GM21723 (cell line): ENCODE results near the gene MXRA8.

Source experiments
- ATAC-seq: cut with Tn5 transposase; IDR thresholded peaks from one replicate; pipeline ENCODE4 v1.9.1; 2021; ENCODE audit warnings: mild to moderate bottlenecking, moderate library complexity; ENCODE audit not compliant: unreplicated experiment

The MXRA8 gene

DNA sequence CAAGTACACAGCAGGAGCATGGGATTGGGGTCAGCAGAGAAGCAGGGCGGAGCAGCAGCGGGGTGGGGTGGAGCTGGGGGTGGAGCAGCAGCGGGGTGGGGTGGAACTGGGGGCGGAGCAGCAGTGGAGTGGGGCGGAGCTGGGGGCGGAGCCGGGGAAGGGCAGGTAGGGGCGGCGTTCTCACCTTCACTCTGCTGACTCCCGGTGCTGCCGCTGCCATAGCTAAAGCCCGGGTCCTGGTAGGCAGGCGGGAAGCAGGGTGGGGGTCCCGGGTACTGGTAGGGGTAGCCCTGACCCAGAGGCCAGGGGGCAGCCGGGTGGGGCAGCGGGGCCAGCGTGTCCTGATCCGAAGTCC, 20.6 kb downstream of the MXRA8 start:
- ATAC-seq = no peak

DNA sequence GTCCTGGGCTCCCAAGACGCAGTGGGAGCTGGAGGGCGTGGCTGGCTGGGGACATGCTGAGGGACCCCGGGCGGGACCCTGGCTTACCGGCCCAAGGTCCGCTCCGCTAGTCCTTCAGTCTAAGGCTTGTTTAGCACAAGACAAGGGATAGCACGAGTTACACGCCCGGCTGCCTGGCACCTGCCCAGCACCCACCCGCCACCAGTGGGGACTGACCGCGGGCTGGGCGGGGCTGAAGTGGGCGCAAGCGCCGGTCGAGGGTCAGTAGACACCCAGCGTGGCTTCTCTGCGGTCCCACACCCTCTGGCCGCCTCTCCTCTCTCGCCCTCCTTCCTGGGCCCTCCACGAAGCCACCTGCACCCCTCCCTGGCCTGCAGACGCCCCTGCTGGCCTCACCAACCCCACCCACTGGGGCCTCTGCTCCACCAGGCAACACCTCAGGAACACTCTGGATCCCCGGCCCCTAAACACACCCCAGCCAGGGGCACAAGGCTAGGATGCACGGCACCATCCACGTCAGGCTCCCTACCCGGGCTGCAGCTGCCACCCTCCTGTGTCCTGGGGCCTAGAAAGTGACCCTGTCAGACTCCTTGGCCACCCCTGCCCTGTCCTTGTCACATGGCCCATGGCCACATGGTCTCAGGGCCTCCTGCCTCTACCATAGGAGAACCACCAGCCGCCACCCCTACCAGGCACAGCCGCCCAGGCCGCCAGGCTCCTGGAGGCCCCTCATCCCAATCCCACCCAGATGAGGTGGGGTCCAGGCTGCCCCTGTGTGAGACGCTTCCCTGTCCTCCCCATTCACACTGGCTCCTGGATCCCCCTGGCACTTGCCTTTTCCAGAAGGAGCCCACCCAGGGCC, 21.2 kb downstream of the MXRA8 start:
- no peak for ATAC-seq

GRCh38 chr1:1336446-1336845, 21.9 kb downstream of the MXRA8 start:
- no peak for ATAC-seq

DNA sequence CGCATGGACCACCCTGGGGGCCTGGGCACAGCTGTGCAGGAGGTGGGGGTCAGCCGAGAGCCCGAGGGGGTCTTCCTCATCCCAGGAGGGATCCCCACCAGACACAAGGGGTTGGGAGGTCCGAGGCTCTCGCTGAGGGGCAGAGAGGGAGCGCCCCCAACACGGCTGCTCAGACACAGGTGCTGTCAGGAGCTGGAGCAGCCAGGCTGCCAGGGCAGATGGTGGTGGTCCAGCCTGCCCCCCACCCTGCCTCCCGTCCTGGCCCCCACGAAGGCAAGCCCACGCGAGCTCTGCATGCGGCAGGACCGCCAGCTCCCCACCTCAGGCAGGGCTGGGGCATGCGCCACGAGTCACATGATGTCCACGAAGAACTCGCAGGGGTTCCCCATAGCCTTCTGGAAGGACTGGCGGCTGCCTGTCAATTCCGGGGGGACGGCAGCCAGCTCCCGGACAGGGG, 22.5 kb downstream of the MXRA8 start:
- ATAC-seq = no peak

DNA sequence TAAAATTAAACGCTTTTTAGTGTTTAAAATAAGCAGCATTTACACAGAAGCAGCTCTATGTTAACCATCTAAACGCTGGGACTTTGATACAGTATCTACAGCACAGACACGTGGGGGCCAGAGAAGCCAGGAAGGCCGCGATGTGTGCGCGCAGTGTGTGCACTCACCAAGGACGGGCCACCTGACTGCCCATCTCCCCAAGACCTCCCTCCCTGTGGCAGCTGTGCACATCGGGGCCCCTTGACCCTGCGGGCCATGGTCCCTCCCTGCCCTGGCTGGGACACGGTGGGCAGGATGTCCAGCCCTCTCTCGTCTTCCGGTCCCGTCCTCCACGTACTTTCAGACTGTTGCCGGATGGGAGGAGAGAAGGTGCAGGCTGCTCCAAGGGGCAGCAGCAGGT, 23.1 kb downstream of the MXRA8 start:
- ATAC-seq = no peak

- no peak for ATAC-seq
Measured at GRCh38 chr1:1334835-1335234, 23.5 kb downstream of the MXRA8 start.

DNA sequence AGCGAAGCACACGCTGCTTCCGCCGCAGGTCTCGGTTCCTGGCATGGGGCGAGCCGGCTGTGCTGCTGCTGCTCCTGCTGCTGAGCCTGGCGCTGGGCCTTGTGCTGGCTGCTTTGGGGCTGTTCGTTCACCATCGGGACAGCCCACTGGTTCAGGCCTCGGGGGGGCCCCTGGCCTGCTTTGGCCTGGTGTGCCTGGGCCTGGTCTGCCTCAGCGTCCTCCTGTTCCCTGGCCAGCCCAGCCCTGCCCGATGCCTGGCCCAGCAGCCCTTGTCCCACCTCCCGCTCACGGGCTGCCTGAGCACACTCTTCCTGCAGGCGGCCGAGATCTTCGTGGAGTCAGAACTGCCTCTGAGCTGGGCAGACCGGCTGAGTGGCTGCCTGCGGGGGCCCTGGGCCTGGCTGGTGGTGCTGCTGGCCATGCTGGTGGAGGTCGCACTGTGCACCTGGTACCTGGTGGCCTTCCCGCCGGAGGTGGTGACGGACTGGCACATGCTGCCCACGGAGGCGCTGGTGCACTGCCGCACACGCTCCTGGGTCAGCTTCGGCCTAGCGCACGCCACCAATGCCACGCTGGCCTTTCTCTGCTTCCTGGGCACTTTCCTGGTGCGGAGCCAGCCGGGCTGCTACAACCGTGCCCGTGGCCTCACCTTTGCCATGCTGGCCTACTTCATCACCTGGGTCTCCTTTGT, 24.7 kb downstream of the MXRA8 start:
- ATAC-seq = no peak

GRCh38 chr1:1332774-1333480, 25.4 kb downstream of the MXRA8 start:
- ATAC-seq = no peak

GRCh38 chr1:1332031-1332755, 26.2 kb downstream of the MXRA8 start:
- no peak for ATAC-seq

DNA sequence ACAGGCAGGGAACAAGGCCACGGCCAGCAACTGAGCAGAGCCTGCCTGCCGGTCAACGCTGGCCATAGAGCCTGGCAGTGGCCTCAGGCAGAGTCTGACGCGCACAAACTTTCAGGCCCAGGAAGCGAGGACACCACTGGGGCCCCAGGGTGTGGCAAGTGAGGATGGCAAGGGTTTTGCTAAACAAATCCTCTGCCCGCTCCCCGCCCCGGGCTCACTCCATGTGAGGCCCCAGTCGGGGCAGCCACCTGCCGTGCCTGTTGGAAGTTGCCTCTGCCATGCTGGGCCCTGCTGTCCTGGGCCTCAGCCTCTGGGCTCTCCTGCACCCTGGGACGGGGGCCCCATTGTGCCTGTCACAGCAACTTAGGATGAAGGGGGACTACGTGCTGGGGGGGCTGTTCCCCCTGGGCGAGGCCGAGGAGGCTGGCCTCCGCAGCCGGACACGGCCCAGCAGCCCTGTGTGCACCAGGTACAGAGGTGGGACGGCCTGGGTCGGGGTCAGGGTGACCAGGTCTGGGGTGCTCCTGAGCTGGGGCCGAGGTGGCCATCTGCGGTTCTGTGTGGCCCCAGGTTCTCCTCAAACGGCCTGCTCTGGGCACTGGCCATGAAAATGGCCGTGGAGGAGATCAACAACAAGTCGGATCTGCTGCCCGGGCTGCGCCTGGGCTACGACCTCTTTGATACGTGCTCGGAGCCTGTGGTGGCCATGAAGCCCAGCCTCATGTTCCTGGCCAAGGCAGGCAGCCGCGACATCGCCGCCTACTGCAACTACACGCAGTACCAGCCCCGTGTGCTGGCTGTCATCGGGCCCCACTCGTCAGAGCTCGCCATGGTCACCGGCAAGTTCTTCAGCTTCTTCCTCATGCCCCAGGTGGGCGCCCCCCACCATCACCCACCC, 27.0 kb downstream of the MXRA8 start, which contains the start of gene TAS1R3:
Gene TAS1R3 (plus strand): TSS at position 213 of the 898 bp plus-strand sequence. CDS start 66 bp downstream, at position 279.
- ATAC-seq = no peak

- ATAC-seq = no peak
Measured at GRCh38 chr1:1330366-1331067, 27.8 kb downstream of the MXRA8 start.

GRCh38 chr1:1329304-1330210, 28.8 kb downstream of the MXRA8 start:
- ATAC-seq = no peak

- ATAC-seq = no peak
Measured at GRCh38 chr1:1328254-1328653, 30.1 kb downstream of the MXRA8 start.

DNA sequence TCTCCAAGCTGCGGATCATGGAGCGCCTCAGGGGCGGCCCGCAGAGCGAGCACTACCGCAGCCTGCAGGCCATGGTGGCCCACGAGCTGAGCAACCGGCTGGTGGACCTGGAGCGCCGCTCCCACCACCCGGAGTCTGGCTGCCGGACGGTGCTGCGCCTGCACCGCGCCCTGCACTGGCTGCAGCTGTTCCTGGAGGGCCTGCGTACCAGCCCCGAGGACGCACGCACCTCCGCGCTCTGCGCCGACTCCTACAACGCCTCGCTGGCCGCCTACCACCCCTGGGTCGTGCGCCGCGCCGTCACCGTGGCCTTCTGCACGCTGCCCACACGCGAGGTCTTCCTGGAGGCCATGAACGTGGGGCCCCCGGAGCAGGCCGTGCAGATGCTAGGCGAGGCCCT, 31.1 kb downstream of the MXRA8 start:
- ATAC-seq = no peak

DNA sequence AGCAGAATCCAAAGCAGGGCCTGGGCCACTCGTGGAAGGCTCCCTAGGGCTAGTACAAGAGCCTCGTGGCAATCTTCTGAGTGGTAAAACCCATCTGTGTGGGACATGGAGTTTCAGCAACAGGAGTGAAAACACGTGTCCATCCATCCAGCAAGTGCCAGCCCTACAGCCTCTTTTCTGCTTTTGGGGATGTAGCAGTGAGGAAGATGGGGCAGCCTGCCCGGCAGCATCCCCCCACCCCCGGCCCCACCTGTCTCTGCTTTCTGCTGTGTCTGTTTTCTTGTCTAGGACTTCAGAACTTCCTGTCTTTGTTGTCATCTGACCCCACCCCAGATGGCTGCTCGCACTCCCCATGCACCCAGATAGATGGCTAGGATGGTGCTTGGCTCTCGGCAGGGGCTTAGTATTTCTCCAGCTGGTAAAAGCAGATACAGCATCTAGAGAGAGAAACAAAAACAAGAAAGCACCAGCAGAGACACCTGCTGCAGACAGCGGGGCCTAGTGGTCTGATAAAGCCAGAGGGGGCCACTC, 32.2 kb downstream of the MXRA8 start:
- ATAC-seq = no peak

GRCh38 chr1:1325288-1326074, 32.9 kb downstream of the MXRA8 start:
- no peak for ATAC-seq
